Measurements from ENCODE around the gene TBX18.

TBX18 gene

DNA sequence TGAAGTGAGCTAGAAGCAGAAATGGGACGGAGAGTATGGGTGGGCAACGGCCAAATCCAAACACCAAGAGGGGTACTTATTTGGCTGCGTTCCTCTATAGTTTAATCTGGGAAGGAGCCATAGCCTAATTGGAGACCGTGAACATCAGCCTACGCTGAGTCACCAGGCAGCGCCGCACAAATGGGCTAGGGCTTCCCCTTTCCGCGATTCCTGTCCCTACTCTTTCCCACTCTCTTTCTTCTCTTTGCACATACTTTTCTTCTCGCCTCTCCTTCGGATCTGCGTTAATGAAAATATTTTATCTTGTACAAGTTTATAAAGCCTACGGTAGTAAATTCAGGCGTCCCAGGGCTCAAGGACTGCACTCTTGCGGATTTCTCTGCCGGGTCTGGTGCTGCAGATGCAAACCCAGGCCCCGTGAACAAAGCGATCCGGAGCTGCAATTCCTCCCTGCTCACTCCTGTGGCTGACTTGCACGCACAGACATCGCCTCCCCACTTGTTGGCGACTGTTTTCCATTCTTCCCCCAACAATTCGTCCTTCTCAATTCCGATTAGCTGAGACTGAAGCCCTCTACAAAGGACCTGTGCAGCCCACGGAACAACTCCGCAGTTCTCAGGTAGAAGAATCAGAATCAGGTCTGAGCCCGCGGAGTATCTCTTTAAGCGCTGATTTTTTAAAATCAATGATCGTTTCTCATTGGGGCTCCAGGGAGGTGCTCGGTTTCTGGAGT, 4.2 kb upstream of the TBX18 start:
- no peak overlapping the region for H3K14ac ChIP-seq (ENCODE audit: low read length in 2 of 2)
- DNase-seq, result peak; percentile 47
- 2% methylated on average over 24 of the region's 31 CpGs for WGBS
- no peak overlapping the region for H4K8ac ChIP-seq (ENCODE audit: low read length)
- H2AFZ ChIP-seq (ENCODE audit: low read depth, low read length), result no peak overlapping the region
- H3K79me1 ChIP-seq (replicated peaks; ENCODE audit: low read length, poor library complexity, severe bottlenecking), result no peaks in the 10 kb centered on the region
- no peak overlapping the region for H2BK15ac ChIP-seq (ENCODE audit: low read depth, poor library complexity, severe bottlenecking)
- H3K9ac ChIP-seq (ENCODE audit: low read length), result peak overlapping the region; percentile 50
- H4K91ac ChIP-seq (ENCODE audit: low read length), result no peak overlapping the region
- no peak overlapping the region for H2BK120ac ChIP-seq (ENCODE audit: low read depth, low read length)
- no peak overlapping the region for H3K23ac ChIP-seq (ENCODE audit: low read length in 2 of 2)
- no peak overlapping the region for H3K18ac ChIP-seq (ENCODE audit: low read depth in 1 of 2, low read length in 2 of 2)
- no peak overlapping the region for H3K4ac ChIP-seq (ENCODE audit: low read depth in 1 of 2, low read length in 2 of 2)
- peaks cover 17% of the 10 kb centered on the region for H3K4me1 ChIP-seq (ENCODE audit: control insufficient read depth, insufficient read depth, low read depth, low read length)
- H2BK5ac ChIP-seq (ENCODE audit: low read depth, low read length, poor library complexity, severe bottlenecking), result no peak overlapping the region
- H2BK12ac ChIP-seq (ENCODE audit: low read length in 2 of 2), result no peak overlapping the region
- peaks cover 7 to 67% of the 10 kb centered on the region in 2 experiments for H3K27me3 ChIP-seq (ENCODE audit: control insufficient read depth in 1 of 2, insufficient read depth in 1 of 2, low read length in 2 of 2)
- peak overlapping the region in 1 of 2 experiments; percentile 68 for H3K4me3 ChIP-seq (ENCODE audit: insufficient read depth in 1 of 2, low read depth in 1 of 2, low read length in 2 of 2)
- H3K4me2 ChIP-seq (ENCODE audit: low read length, poor library complexity, severe bottlenecking), result peak overlapping the region; percentile 62
- H2AK5ac ChIP-seq (ENCODE audit: low read length, severe bottlenecking), result no peak overlapping the region
- H3K9me3 ChIP-seq (ENCODE audit: control insufficient read depth, low read length), result no peaks in the 10 kb centered on the region
- no peaks in the 10 kb centered on the region for H3K36me3 ChIP-seq (ENCODE audit: control insufficient read depth in 1 of 2, insufficient read depth in 2 of 2, low read depth in 1 of 2, low read length in 2 of 2)
- H3K27ac ChIP-seq (ENCODE audit: low read length, poor library complexity, severe bottlenecking), result no peak overlapping the region

DNA sequence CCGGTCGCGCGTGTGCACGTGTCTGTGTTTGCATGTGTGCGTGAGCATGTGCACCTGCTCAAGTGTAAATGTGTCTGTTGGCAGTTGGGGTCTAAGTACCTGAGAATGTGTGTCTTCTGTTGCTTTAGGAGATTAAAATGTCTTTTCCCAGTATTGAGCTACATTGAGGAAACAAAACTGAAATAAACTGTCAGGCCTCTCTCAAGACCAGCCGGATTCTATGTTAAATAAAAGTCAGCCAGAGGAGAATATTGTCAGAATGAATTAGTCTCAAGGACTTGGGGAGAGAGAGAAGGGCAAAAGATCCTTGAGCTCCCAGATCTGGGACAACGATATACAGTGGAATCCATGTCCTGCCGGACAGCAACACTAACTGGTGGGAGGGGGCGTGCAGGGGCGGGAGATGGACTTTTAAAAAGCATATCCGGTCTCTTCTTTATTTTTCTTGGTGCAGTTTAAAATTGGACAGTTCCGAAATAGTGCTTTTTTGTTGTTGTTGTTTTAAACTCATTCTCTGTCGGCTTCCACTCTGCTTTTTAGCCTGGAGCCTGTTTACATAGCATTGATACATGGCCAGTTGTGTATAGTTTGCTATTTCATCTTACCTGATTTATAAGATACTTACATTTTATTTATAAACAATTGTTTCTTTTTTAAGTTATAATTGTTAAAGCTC, 3.3 kb upstream of the TBX18 start:
- Histone ChIP-seq H3K27ac (ENCODE audit: low read length, poor library complexity, severe bottlenecking) (no peak overlapping the region), H2BK15ac (ENCODE audit: low read depth, poor library complexity, severe bottlenecking) (no peak overlapping the region), H3K4me1 (ENCODE audit: control insufficient read depth, insufficient read depth, low read depth, low read length) (peaks cover 11% of the 10 kb centered on the region), H2AFZ (ENCODE audit: low read depth, low read length) (no peak overlapping the region), H3K4me3 (ENCODE audit: insufficient read depth in 1 of 2, low read depth in 1 of 2, low read length in 2 of 2) (no peak overlapping the region), H3K36me3 (ENCODE audit: control insufficient read depth in 1 of 2, insufficient read depth in 2 of 2, low read depth in 1 of 2, low read length in 2 of 2) (no peaks in the 10 kb centered on the region), H3K4me2 (ENCODE audit: low read length, poor library complexity, severe bottlenecking) (no peak overlapping the region), H2BK120ac (ENCODE audit: low read depth, low read length) (no peak overlapping the region), H3K4ac (ENCODE audit: low read depth in 1 of 2, low read length in 2 of 2) (no peak overlapping the region), H2BK12ac (ENCODE audit: low read length in 2 of 2) (no peak overlapping the region), H3K14ac (ENCODE audit: low read length in 2 of 2) (no peak overlapping the region), H3K18ac (ENCODE audit: low read depth in 1 of 2, low read length in 2 of 2) (no peak overlapping the region), H4K91ac (ENCODE audit: low read length) (no peak overlapping the region), H2AK5ac (ENCODE audit: low read length, severe bottlenecking) (no peak overlapping the region), H4K8ac (ENCODE audit: low read length) (no peak overlapping the region), H2BK5ac (ENCODE audit: low read depth, low read length, poor library complexity, severe bottlenecking) (no peak overlapping the region), H3K79me1 (replicated peaks; ENCODE audit: low read length, poor library complexity, severe bottlenecking) (no peaks in the 10 kb centered on the region), H3K23ac (ENCODE audit: low read length in 2 of 2) (no peak overlapping the region), H3K9ac (ENCODE audit: low read length) (no peak overlapping the region), H3K27me3 (ENCODE audit: control insufficient read depth in 1 of 2, insufficient read depth in 1 of 2, low read length in 2 of 2) (peaks cover 3 to 58% of the 10 kb centered on the region in 2 experiments), H3K9me3 (ENCODE audit: control insufficient read depth, low read length) (no peaks in the 10 kb centered on the region)
- 28% methylated on average over 14 of the region's 14 CpGs for WGBS
- DNase-seq, result peak; percentile 9

DNA sequence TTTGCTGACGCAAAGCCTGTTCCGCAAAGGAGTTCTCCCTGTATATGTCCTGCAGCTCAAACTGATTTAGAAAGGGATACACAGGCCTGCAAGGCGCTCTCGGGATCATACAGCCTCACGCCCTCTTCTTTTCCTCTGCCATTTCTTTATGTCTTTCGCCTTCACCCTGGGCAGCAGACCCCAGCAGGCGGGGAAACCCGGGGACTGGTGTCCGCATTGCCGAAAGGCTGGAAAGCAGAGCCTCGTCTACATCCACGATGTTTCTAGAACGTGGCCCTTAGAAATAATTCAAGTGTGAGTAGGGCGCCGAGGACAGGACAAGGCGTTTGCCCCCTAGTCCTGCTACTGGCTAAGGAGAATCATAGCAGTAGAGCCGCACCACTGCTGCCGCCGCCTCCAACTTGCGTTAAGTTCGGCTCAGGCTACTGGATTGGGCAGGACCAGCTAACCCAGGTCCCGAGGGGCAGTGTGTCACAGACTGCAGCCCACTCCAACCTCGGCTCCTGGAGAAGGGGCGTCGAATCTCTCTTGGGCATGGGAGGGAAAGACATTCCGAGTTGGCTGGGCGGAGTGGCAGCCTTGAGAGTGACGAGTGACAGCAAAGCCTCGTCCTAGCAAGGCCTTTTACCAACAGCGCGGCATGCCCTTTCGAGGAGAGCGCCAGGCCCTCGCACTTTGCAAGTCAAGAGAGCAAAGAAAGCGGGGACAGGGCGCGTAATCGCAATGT, 2.6 kb upstream of the TBX18 start:
- WGBS, result 18% methylated on average over 38 of the region's 38 CpGs
- H3K79me1 ChIP-seq (replicated peaks; ENCODE audit: low read length, poor library complexity, severe bottlenecking), result no peaks in the 10 kb centered on the region
- H3K36me3 ChIP-seq (ENCODE audit: control insufficient read depth in 1 of 2, insufficient read depth in 2 of 2, low read depth in 1 of 2, low read length in 2 of 2), result no peaks in the 10 kb centered on the region
- H3K9me3 ChIP-seq (ENCODE audit: control insufficient read depth, low read length), result no peaks in the 10 kb centered on the region
- no peak overlapping the region for H2AFZ ChIP-seq (ENCODE audit: low read depth, low read length)
- H3K23ac ChIP-seq (ENCODE audit: low read length in 2 of 2), result no peak overlapping the region
- no peak overlapping the region for H3K4me3 ChIP-seq (ENCODE audit: insufficient read depth in 1 of 2, low read depth in 1 of 2, low read length in 2 of 2)
- no peak overlapping the region for H3K14ac ChIP-seq (ENCODE audit: low read length in 2 of 2)
- no peak overlapping the region for H3K27ac ChIP-seq (ENCODE audit: low read length, poor library complexity, severe bottlenecking)
- no peak overlapping the region for H2AK5ac ChIP-seq (ENCODE audit: low read length, severe bottlenecking)
- no peak overlapping the region for H2BK120ac ChIP-seq (ENCODE audit: low read depth, low read length)
- no peak overlapping the region for H3K4me2 ChIP-seq (ENCODE audit: low read length, poor library complexity, severe bottlenecking)
- H3K9ac ChIP-seq (ENCODE audit: low read length), result no peak overlapping the region
- H3K27me3 ChIP-seq (ENCODE audit: control insufficient read depth in 1 of 2, insufficient read depth in 1 of 2, low read length in 2 of 2), result peaks cover 0 to 51% of the 10 kb centered on the region in 2 experiments
- no peak overlapping the region for H2BK12ac ChIP-seq (ENCODE audit: low read length in 2 of 2)
- H3K4me1 ChIP-seq (ENCODE audit: control insufficient read depth, insufficient read depth, low read depth, low read length), result peaks cover 10% of the 10 kb centered on the region
- DNase-seq, result peak; percentile 3
- H4K8ac ChIP-seq (ENCODE audit: low read length), result no peak overlapping the region
- no peak overlapping the region for H2BK15ac ChIP-seq (ENCODE audit: low read depth, poor library complexity, severe bottlenecking)
- H4K91ac ChIP-seq (ENCODE audit: low read length), result no peak overlapping the region
- no peak overlapping the region for H3K18ac ChIP-seq (ENCODE audit: low read depth in 1 of 2, low read length in 2 of 2)
- H3K4ac ChIP-seq (ENCODE audit: low read depth in 1 of 2, low read length in 2 of 2), result no peak overlapping the region
- no peak overlapping the region for H2BK5ac ChIP-seq (ENCODE audit: low read depth, low read length, poor library complexity, severe bottlenecking)
